DMS 273 (cell line): Measurements from ENCODE around the gene SLC12A8.
A peak's percentile ranks its signal among the peaks of the same experiment; 100 is the strongest.

Source experiments
- DNase-seq: peaks from one replicate; lab custom pipeline; 2025; ENCODE audit not compliant: unreplicated experiment; lab: John Stamatoyannopoulos, UW

The SLC12A8 gene

GRCh38 chr3:125140818-125141595 lies 71.5 kb downstream of the SLC12A8 start:
- DNase-seq, result no peak

- no peak for DNase-seq
These were observed 72.3 kb downstream of the SLC12A8 start for GRCh38 chr3:125140011-125140817.

GRCh38 chr3:125139386-125139785 lies 73.2 kb downstream of the SLC12A8 start:
- no peak for DNase-seq

GRCh38 chr3:125137358-125138033 lies 75.1 kb downstream of the SLC12A8 start:
- no peak for DNase-seq

- DNase-seq, result no peak
These were observed 75.6 kb downstream of the SLC12A8 start for GRCh38 chr3:125136966-125137357.

GRCh38 chr3:125136515-125136914 lies 76.0 kb downstream of the SLC12A8 start:
- no peak for DNase-seq

- DNase-seq, result peak; percentile 37
These were observed 77.6 kb downstream of the SLC12A8 start for GRCh38 chr3:125134952-125135351.

- no peak for DNase-seq
These were observed 79.7 kb downstream of the SLC12A8 start for GRCh38 chr3:125132815-125133214.

GRCh38 chr3:125129512-125129997 lies 83.0 kb downstream of the SLC12A8 start:
- DNase-seq, result peak; percentile 92

- DNase-seq, result no peak
These were observed 83.6 kb downstream of the SLC12A8 start for GRCh38 chr3:125128861-125129501.

GRCh38 chr3:125126323-125126722 lies 86.2 kb downstream of the SLC12A8 start:
- no peak for DNase-seq

- DNase-seq, result no peak
These were observed 86.7 kb downstream of the SLC12A8 start for GRCh38 chr3:125125821-125126245.

GRCh38 chr3:125123451-125124305 lies 88.9 kb downstream of the SLC12A8 start:
- no peak for DNase-seq

- no peak for DNase-seq
These were observed 91.1 kb downstream of the SLC12A8 start for GRCh38 chr3:125121246-125122010.

GRCh38 chr3:125120379-125121122 lies 92.0 kb downstream of the SLC12A8 start:
- no peak for DNase-seq

- DNase-seq, result no peak
These were observed 92.7 kb downstream of the SLC12A8 start for GRCh38 chr3:125119752-125120378.

- no peak for DNase-seq
These were observed 93.9 kb downstream of the SLC12A8 start for GRCh38 chr3:125118600-125118999.

GRCh38 chr3:125117631-125118191 lies 94.8 kb downstream of the SLC12A8 start:
- no peak for DNase-seq
